GM18499 (cell line): ENCODE measurements around the gene DEPDC5.
"Not testable (repeated sequence)": the region's sequence is repeated elsewhere in the genome, so short reads cannot be mapped to it uniquely, and the experiment has no call there.

ENCODE experiments used
- ATAC-seq: cut with Tn5 transposase; IDR thresholded peaks from one replicate; pipeline ENCODE4 v1.9.1; 2021; ENCODE audit warnings: moderate number of reproducible peaks; ENCODE audit not compliant: insufficient read depth, unreplicated experiment

DEPDC5 gene

DNA sequence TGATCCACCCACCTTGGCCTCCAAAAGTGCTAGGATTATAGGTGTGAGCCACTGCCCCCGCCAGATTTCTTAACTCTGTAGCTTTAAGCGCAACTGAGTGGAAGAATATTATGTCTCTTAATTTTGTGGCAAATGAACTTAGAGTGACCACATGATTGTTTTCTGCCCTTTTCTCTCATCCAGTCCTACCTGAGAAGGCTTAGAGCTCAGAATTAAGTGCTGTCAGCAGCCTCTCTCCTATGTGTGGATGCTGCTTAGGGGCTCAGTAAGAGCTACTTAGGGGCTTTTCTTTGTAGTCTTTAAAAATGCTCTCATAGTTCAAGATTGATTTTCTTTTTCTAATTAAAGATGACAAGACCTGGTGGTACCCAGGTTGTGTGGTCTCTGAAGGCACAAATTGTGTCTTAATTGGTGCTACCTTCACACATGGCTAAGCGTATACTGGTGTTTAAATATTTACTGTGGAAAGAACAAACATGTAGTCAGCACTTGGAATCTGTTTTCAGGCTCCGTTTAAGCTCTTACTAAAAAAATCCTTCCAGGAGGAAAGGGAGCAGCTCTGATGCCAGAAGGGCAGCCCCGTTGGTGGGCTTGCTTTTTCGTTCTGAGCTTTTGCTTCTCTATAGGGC, 59.3 kb downstream of the DEPDC5 start:
- no peak for ATAC-seq

DNA sequence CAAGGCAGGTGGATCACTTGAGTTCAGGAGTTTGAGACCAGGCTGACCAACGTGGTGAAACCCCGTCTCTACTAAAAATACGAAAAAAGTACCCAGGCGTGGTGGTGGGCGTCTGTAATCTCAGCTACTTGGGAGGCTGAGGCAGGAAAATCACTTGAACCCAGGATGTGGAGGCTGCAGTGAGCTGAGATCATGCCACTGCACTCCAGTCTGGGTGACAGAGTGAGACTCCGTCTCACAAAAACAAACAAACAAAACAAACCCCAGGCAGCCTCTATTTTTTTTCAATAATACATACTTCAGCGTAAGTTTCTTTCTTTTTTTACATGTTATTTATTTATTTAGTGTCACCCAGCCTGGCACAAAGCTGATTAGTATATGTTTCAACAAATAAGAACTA, 60.1 kb downstream of the DEPDC5 start:
- not testable (repeated sequence) for ATAC-seq

DNA sequence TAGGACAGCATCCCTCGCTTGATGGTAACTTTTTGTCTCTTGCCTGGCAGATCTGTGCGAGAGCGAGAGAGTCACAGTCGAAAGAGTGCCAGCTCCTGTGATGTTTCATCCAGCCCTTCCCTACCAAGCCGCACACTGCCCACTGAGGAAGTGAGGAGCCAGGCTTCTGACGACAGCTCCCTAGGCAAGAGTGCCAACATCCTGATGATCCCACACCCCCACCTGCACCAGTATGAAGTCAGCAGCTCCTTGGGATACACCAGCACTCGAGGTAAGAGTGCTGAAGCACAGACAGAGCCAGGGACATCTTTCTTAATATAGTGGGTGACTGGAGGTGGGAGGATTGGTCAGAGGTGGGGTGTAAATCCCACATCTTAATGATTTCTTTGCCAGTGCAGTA, 61.1 kb downstream of the DEPDC5 start:
- ATAC-seq: no peak

DNA sequence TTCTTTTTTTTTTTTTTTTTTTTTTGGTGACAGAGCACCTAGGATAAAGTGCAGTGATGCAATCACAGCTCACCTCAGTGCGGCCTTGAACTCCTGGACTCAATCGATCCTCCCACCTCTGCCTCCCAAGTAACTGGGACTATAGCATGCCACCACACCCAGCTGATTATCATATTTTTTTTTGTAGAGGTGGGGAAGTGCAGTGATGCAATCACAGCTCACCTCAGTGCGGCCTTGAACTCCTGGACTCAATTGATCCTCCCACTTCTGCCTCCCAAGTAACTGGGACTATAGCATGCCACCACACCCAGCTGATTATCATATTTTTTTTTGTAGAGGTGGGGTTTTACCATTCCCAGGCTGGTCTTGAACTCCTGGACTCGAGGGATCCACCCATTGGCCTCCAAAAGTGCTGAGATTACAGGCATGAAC, 61.6 kb downstream of the DEPDC5 start:
- ATAC-seq: not testable (repeated sequence)

DNA sequence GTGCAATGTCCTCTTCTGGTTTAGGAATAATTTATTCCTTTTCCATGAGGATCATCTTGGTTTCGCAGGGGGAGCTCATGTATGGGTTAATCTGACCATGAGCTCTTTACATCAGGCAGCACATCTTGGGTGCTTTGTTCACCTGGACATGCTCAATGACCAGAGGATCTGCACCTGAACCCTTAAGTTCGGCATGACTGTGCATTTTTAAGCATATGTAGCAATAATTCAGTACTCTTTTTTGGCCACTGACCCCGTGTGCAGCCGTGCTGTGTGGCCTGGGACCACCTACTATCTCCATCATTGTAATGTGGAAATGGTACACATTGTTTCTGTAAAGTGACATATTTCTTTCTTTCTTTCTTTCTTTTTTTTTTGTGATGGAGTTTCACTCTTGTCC, 62.9 kb downstream of the DEPDC5 start:
- no peak for ATAC-seq

DNA sequence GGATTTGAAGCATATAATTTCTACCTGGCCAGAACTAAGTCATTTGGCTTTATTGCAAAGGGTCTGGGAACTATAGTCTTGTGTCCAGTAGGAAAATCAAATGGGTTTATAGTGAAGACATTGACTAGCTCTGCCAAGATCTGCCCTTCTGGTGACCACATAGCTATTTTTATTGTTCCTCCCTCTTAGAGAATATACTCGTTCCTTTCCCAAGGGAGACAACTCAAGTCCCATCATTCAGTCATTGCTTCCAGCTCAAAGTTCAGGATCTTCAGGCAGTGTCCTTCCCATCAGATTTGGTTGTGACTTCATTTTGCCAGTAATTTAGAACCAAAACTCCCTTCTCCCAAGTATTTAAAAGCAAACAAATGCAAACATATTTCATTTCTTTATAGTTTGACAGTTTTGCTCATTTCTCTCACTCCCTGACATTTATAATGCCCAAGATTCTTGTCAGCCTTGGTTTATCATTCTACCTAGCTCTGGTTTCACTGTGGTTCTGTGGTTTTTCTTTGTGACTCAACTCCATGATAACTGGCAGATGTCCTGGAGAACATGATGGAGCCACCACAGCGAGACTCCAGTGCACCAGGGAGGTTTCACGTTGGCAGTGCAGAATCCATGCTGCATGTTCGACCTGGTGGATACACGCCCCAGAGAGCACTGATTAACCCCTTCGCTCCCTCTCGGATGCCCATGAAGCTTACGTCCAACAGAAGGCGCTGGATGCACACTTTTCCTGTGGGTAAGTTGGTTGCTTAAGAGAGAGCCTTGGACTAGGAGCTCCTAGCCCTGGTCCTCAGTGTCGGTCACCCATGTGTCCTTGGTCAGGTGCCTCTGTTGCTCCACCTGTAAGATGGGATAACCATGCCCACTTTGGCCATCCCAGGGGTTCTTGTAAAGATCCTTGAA, 64.9 kb downstream of the DEPDC5 start:
- ATAC-seq: no peak

DNA sequence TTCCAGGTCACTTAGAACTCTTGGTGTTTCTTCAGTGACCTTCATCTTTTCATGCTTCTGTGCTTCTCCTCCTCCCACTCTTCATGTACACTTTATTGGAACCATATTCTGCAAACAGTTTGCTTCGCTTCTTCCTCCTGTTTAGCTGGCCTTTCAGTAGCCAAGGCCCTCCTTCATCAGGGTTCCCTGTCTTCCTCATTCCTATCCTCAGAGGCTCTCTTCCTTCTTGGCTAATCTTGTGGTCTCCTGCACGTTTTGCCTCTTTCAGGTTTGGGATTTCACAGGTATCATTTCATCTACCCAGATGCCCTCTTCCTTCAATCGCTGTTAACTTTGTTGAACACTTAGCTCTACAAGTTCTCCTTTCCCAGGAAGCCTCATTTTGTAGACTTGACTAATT, 66.8 kb downstream of the DEPDC5 start:
- no peak for ATAC-seq

DNA sequence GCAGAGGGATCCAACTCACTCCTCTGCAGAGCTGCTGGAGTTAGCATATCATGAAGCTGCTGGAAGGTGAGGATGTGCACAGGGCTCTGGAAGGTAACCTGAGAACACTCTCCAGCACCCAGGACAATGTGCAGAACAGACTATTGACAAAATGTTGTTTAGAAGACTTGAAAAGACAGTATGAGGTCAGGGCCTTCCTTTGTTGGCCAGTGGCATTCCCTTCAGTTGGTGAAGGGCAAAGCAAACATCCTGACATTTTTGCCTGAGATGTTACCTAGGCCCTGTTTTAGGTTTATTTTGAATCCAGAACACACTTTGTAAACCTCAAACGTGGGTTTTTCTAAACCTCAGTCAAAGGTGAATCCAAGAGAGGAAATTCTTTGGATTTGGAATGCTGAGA, 67.8 kb downstream of the DEPDC5 start:
- ATAC-seq: no peak

DNA sequence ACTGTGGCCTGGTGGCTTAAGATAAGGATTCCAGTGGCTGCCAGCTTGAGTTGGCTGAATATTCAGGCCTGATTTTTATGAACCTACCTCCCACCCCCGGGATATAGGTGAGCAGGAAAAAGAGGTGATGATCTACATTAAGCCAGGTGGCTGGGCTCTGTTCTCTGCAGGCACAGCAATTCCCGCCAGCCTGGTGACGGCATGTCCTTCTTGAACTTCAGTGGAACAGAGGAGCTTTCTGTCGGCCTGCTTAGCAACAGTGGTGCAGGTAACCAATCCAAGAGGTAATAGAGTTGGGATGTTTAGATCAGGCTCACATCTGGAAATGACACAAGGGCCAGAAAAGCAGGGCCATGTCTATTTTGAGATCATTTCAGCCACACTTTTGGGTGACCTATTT, 68.7 kb downstream of the DEPDC5 start:
- no peak for ATAC-seq

DNA sequence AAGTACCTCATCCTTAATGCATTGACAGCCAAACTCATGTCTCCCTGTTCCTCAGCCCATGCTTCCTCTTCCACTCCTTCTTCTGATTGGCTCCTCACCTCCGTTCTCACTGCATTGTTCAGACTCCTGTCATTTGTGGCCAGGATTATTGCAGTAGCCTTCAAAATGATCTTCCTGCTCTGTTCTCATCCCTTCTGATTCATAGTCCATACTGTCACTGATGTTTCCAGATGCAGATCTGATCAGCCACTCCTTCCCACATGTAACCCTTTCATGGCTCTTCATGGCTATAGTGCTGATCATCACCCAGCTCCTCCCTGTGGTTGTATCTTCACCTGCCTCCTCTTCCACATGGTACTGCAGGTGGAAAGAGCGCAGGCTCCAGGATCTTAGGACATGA, 71.7 kb downstream of the DEPDC5 start:
- no peak for ATAC-seq

DNA sequence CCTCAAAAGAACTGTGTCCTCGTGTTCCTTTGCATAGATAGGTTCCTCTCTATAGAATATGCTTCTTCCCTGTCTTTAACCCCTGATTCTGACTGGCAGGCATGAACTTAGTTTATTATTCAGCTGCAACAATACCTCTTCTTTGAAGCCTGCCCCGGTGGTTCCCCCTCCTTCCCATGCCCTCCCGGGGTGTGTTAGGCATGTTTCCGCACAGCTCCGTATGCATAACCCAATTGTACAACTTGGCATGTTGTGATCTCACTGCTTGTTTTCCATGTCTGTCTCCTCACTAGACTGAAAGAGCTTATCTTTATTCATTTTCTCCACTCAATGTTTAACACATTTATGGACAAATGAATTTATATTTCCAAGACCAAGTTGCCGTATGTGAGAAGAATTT, 72.6 kb downstream of the DEPDC5 start:
- ATAC-seq: no peak

DNA sequence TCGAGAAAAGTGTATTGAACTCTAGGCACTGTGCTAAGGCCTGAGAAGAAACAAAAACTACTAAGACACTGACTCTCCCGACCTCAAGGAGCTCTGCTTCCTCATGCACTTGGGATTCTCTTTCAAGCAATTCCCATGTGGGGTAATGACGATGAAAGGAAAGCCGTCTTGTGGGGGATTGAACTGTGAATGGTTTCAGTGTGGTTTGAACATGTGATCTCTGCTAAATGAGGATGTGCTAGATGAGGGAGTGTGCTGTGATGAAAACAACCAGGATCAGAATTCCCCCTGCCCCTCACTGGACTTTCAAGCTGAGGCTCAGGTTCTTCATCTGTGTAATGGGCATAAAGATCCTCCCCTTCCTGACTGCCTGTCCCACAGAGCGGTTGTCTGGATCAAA, 74.9 kb downstream of the DEPDC5 start:
- no peak for ATAC-seq

DNA sequence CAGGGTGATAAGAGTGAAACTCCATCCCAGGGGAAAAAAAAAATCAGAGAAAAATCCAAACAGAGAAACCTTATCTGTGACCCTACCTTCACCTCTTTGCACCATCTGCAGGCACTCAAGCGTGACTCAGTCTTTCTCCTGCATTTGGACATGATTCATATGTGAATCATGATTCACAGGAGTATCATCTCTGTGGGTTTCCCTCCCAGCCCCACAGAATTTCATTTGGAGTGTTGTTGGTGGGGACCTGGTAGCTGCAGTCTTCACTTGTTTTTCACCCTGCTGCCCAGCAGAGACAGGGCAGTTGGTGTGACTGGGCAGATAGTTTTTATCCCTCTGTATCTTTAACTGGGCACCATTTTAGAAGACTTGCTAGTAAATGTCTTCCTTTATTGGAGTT, 75.7 kb downstream of the DEPDC5 start:
- no peak for ATAC-seq

DNA sequence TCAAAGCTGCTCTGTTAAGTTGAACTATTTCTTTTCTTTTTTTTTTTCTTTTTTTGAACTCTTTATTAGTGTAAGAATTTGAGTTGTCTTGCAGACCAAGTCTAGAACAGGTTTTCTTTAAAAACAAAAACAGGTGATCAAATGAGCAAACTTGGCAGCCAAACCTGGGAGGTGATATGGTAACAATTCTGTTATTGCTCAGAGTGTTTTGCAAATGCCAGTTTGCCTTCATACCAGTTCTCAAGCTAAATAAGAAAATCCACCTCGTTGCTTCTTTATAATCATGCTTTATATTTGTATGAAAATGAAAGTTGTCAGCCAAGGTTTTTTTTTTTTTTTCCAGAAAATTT, 76.9 kb downstream of the DEPDC5 start:
- no peak for ATAC-seq

DNA sequence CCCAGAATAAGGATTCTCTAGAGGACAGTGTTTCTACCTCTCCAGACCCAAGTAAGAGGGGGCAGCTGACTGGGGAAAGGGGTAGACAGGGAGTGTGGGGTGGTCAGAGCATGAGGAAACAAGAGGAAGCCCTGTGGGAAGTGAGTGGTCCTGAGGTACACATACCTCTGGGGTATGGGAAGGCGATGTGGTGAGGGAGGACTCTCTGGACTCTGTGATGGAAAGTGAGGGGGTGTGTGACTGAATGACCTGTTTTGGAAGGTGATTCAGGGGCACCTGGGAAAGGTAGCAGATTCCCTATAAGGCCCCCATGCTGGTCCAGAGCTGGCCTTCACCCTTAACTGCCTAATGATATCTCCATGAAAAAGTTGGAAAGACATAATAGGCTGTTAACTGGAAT, 80.1 kb downstream of the DEPDC5 start:
- no peak for ATAC-seq

DNA sequence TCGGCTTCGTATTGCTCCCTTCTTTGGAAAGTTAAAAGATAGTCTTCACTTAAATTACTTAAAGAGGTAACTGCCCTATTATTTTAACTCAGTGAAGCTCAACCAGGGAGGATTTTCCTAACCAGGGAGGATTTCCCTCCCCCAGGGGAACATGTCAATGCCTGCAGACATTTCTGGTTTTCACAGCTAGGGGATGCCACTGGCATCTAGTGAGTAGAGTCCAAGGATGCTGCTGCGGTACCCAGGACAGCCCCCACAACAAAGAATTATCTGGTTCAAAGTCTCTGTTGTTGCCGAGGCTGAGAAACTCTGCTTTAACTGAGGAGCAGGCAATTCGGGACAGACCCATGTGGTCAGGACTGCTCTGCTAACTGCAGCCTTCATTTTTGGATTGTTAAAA, 82.2 kb downstream of the DEPDC5 start:
- ATAC-seq: no peak

DNA sequence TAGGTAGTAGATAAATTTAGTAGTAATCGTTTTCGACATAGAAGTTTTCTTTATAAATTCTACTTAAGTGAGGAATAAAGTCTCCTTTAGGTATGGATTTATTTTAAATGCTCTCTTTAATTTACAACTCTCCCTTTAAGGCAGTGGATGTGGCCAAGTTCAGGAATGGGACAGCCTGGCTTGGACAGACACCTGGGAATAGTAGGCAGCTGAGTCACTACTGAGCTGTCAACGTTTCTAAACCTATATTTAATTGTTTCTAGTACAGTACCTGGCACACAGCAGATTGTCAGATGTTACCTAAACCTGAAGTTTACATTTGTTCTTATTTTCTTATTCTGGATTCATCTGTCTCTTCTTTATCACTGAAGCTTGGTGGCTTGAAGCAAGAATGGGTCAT, 85.1 kb downstream of the DEPDC5 start:
- no peak for ATAC-seq

DNA sequence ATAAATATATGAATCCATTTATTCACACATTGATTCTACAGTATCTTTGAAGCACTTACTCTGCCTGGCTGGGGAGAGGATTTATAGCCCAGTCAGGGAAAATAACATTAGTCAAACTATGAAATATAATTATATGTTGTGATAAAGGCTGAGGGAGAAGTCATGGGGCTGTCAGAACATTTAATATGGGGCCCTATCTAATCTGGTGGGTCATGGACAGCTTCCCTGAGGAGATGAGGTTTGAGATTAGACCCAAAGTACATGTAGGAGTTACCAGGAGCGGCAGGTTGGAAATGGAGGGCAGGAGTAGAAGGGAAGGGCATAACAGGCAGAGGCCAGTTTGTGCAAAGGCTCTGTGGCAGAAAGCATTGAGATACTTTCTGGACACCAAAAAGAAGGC, 86.2 kb downstream of the DEPDC5 start:
- ATAC-seq: no peak

DNA sequence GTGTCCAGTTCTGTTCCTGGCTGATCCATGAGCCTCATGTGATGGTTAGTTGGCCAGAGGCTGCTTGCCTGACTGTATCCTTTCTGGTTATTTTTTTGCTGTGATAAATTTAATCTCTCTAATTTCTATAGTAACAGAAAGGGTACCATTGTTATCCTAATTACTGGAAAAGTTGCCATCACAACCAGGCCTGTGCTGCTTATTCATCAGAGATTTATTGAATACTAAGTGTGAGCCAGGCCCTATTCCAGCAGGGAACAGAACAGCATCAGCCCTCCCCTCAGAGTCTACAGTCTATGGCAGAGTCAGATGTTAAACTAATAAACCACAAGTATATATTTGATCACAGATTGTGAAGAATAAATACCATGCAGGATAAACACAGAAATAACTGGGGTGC, 86.8 kb downstream of the DEPDC5 start:
- no peak for ATAC-seq

DNA sequence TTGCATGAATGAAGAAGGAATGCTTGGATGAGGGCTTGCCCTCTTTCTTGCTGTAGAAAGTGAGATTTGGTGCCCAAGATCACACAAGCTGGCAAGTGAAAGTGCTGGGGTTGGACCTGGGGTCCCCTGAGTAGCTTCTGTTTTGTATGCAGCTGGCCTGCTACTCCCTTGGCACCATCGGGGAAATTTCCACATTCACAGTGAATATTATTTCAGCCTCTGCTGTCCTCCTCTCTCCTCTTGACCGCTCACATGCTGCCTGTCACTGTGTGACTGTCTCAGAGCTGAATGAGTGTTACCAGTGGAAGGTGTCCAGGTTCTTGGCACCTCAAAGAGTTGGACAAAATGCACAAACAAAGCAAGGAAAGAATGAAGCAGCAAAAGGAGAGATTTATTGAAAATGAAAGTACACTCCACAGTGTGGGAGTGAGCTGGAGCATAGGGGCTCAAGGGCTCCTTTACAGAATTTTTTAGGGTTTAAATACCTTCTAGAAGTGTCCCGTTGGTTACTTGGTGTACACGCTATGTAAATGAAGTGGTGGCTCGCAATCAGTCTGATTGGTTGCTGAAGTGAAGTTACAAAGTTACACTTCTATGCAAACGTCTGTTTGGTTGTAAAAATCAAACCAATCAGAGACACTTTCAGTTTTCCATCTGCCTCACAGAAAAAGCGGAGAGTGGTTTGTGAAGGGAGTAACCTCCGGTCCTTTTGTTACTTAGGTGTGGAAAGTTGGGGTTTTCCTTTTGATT, 87.4 kb downstream of the DEPDC5 start:
- ATAC-seq: no peak

DNA sequence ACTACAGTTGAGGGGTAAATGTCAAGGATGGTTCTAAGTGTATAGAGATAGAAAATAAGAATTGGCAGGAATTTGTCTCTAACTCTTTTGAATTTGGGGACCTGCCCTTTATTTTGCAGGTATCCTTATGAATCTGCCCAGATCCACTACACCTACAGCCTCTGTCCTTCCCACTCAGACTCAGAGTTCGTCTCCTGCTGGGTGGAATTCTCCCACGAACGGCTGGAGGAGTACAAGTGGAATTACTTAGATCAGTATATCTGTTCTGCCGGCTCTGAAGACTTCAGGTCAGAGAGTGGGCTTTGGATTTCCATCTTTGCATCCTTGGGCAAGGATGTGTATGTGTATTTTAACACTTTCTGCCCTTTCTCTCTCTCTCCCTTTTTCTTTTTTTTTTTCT, 89.7 kb downstream of the DEPDC5 start:
- ATAC-seq: no peak
